Liver (tissue), 3 donors: ENCODE data around the gene AADACL4.

Experiments
- EGR1 ChIP-seq, 2 donors: IDR thresholded peaks; 2 replicates each; pipeline ENCODE4 v1.6.1; 2016 to 2018; ENCODE audit warnings: antibody characterized with exemption in 2 of 2, low read depth in 2 of 2
- FOXA1 ChIP-seq: IDR thresholded peaks from 2 replicates; pipeline ENCODE4 v1.6.1; 2016; ENCODE audit warnings: antibody characterized with exemption
- GABPA ChIP-seq, 2 donors: IDR thresholded peaks in 1 of 2; conservative IDR thresholded peaks in 1 of 2; 2 replicates each; pipeline ENCODE4 v1.6.1; 2016; ENCODE audit warnings: antibody characterized with exemption in 2 of 2, mild to moderate bottlenecking in 1 of 2, moderate library complexity in 1 of 2
- JUND ChIP-seq, 2 donors: IDR thresholded peaks; 2 replicates each; pipeline ENCODE4 v1.6.1; 2016; ENCODE audit warnings: antibody characterized with exemption in 2 of 2
- NR2F2 ChIP-seq: IDR thresholded peaks from 2 replicates; pipeline ENCODE4 v1.6.1; 2016; ENCODE audit warnings: antibody characterized with exemption
- RAD21 ChIP-seq, 2 donors: IDR thresholded peaks; 2 replicates each; pipeline ENCODE4 v1.6.1; 2016; ENCODE audit warnings: antibody characterized with exemption in 2 of 2, mild to moderate bottlenecking in 2 of 2
- REST ChIP-seq: IDR thresholded peaks from 2 replicates; pipeline ENCODE4 v1.6.1; 2016; ENCODE audit warnings: antibody characterized with exemption, mild to moderate bottlenecking
- RXRA ChIP-seq, 2 donors: IDR thresholded peaks; 2 replicates each; pipeline ENCODE4 v1.6.1; 2017 to 2018; ENCODE audit warnings: antibody characterized with exemption in 2 of 2, mild to moderate bottlenecking in 1 of 2
- SP1 ChIP-seq: IDR thresholded peaks from 2 replicates; pipeline ENCODE4 v1.6.1; 2018; ENCODE audit warnings: antibody characterized with exemption, mild to moderate bottlenecking
- YY1 ChIP-seq: IDR thresholded peaks from 2 replicates; pipeline ENCODE4 v1.6.1; 2016; ENCODE audit warnings: antibody characterized with exemption, mild to moderate bottlenecking
- TF ChIP-seq, protein P1 (sequence below): IDR thresholded peaks from 2 replicates; pipeline ENCODE4 v1.6.1; 2016; ENCODE audit warnings: antibody characterized with exemption
- TF ChIP-seq, protein P2 (sequence below): fragments of 150-350 bp; IDR thresholded peaks from 2 replicates; pipeline ENCODE4 v1.5.1; 2017; ENCODE audit warnings: improper control_type of control experiment, low read depth, low read length; ENCODE audit not compliant: missing input control
- TF ChIP-seq, protein P3 (sequence below): IDR thresholded peaks from 2 replicates; pipeline ENCODE4 v1.6.1; 2016; ENCODE audit warnings: antibody characterized with exemption
- TF ChIP-seq, protein P4 (sequence below): IDR thresholded peaks from 2 replicates; pipeline ENCODE4 v1.6.1; 2016; ENCODE audit warnings: antibody characterized with exemption
- donor health status: healthy.
- donor health status: healthy.

DNA sequence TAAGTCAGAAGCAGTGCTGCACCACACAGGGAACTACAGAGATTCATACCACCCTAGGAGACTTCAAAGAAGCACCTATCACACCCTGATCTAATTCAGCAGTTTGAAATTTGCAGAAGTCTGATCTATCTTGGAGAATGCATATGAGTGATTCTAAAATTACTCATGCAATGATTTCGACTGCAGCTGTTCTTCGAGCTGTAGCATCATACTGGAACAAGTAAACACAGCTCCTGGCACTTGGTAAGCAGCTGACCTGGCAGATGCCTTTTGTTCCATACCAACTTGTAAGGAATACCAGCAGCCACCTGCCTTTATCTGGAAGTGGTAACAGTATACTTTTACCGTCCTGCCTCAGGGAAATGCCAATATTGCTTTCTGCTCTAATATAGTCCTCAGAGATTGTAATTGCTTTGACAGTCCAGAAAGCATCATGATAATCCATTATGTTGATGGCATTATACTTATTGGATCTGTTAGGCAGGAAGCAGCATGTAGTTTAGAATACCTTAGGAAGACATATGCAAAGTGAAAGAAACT is 25.7 kb downstream of the AADACL4 start:
- TF ChIP-seq, protein P1, sequence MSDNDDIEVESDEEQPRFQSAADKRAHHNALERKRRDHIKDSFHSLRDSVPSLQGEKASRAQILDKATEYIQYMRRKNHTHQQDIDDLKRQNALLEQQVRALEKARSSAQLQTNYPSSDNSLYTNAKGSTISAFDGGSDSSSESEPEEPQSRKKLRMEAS: no peak
- TF ChIP-seq, protein P2, sequence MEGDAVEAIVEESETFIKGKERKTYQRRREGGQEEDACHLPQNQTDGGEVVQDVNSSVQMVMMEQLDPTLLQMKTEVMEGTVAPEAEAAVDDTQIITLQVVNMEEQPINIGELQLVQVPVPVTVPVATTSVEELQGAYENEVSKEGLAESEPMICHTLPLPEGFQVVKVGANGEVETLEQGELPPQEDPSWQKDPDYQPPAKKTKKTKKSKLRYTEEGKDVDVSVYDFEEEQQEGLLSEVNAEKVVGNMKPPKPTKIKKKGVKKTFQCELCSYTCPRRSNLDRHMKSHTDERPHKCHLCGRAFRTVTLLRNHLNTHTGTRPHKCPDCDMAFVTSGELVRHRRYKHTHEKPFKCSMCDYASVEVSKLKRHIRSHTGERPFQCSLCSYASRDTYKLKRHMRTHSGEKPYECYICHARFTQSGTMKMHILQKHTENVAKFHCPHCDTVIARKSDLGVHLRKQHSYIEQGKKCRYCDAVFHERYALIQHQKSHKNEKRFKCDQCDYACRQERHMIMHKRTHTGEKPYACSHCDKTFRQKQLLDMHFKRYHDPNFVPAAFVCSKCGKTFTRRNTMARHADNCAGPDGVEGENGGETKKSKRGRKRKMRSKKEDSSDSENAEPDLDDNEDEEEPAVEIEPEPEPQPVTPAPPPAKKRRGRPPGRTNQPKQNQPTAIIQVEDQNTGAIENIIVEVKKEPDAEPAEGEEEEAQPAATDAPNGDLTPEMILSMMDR: no peak
- TF ChIP-seq JUND (IDR thresholded peaks at IDR 0.05) (no peak), YY1 (no peak), RAD21 (IDR thresholded peaks at IDR 0.05) (no peak), SP1 (no peak), REST (no peak), EGR1 (IDR thresholded peaks at IDR 0.05; ENCODE audit: low read depth in 2 of 2) (no peak), FOXA1 (no peak), GABPA (IDR thresholded peaks at IDR 0.05 in 1 of 2, conservative IDR thresholded peaks at IDR 0.05 in 1 of 2) (no peak), RXRA (IDR thresholded peaks at IDR 0.05) (no peak), NR2F2 (no peak)
- TF ChIP-seq, protein P3, sequence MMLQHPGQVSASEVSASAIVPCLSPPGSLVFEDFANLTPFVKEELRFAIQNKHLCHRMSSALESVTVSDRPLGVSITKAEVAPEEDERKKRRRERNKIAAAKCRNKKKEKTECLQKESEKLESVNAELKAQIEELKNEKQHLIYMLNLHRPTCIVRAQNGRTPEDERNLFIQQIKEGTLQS: no peak
- TF ChIP-seq, protein P4, sequence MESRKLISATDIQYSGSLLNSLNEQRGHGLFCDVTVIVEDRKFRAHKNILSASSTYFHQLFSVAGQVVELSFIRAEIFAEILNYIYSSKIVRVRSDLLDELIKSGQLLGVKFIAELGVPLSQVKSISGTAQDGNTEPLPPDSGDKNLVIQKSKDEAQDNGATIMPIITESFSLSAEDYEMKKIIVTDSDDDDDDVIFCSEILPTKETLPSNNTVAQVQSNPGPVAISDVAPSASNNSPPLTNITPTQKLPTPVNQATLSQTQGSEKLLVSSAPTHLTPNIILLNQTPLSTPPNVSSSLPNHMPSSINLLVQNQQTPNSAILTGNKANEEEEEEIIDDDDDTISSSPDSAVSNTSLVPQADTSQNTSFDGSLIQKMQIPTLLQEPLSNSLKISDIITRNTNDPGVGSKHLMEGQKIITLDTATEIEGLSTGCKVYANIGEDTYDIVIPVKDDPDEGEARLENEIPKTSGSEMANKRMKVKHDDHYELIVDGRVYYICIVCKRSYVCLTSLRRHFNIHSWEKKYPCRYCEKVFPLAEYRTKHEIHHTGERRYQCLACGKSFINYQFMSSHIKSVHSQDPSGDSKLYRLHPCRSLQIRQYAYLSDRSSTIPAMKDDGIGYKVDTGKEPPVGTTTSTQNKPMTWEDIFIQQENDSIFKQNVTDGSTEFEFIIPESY: no peak
